Parathyroid adenoma (tissue), 2 donors: ENCODE data around the gene NTRK3.
"Not testable (repeated sequence)": the region's sequence is repeated elsewhere in the genome, so short reads cannot be mapped to it uniquely, and the experiment has no call there.

Experiments
- H2AFZ ChIP-seq: fragments of 300-600 bp; sonication (generic); one replicate; pipeline ENCODE4 v1.7.0; 2017; ENCODE audit warnings: antibody characterized with exemption, mild to moderate bottlenecking
- H3K27ac ChIP-seq: fragments of 300-600 bp; sonication (generic); one replicate; pipeline ENCODE4 v1.7.0; 2017
- H3K27me3 ChIP-seq: fragments of 300-600 bp; sonication (generic); one replicate; pipeline ENCODE4 v1.7.0; 2017; ENCODE audit warnings: low read length; ENCODE audit not compliant: control insufficient read depth, insufficient read depth
- H3K36me3 ChIP-seq: fragments of 300-600 bp; sonication (generic); one replicate; pipeline ENCODE4 v1.7.0; 2017; ENCODE audit warnings: low read length; ENCODE audit not compliant: control insufficient read depth, insufficient read depth
- H3K4me1 ChIP-seq: fragments of 300-600 bp; sonication (generic); one replicate; pipeline ENCODE4 v1.7.0; 2017; ENCODE audit warnings: control low read depth
- H3K4me2 ChIP-seq: fragments of 300-600 bp; sonication (generic); one replicate; pipeline ENCODE4 v1.7.0; 2017; ENCODE audit warnings: low read length
- H3K4me3 ChIP-seq: fragments of 300-600 bp; sonication (generic); one replicate; pipeline ENCODE4 v1.7.0; 2017; ENCODE audit warnings: low read depth, low read length
- H3K79me2 ChIP-seq: fragments of 300-600 bp; sonication (generic); one replicate; pipeline ENCODE4 v1.7.0; 2017; ENCODE audit warnings: control low read depth
- H3K9ac ChIP-seq: fragments of 300-600 bp; sonication (generic); one replicate; pipeline ENCODE4 v1.7.0; 2017; ENCODE audit warnings: mild to moderate bottlenecking
- H3K9me3 ChIP-seq: fragments of 300-600 bp; sonication (generic); one replicate; pipeline ENCODE4 v1.7.0; 2017; ENCODE audit warnings: low read length; ENCODE audit not compliant: control insufficient read depth
- TF ChIP-seq, protein P1 (sequence below): fragments of 300-600 bp; sonication (generic); IDR thresholded peaks from one replicate; pipeline ENCODE4 v1.7.0; 2017; ENCODE audit warnings: antibody characterized with exemption, mild to moderate bottlenecking
- donor health status: primary hyperparathyroidism.

Gene NTRK3

GRCh38 chr15:87846746-87847145 is 409.8 kb downstream of the NTRK3 start:
- Histone ChIP-seq H3K9ac (no peak overlapping the region), H3K4me1 (no peaks in the 10 kb centered on the region), H3K79me2 (no peaks in the 10 kb centered on the region), H3K4me3 (no peak overlapping the region), H3K27ac (no peak overlapping the region), H3K36me3 (no peaks in the 10 kb centered on the region), H3K4me2 (no peak overlapping the region), H2AFZ (no peak overlapping the region), H3K27me3 (no peaks in the 10 kb centered on the region), H3K9me3 (no peaks in the 10 kb centered on the region)
- TF ChIP-seq, protein P1, sequence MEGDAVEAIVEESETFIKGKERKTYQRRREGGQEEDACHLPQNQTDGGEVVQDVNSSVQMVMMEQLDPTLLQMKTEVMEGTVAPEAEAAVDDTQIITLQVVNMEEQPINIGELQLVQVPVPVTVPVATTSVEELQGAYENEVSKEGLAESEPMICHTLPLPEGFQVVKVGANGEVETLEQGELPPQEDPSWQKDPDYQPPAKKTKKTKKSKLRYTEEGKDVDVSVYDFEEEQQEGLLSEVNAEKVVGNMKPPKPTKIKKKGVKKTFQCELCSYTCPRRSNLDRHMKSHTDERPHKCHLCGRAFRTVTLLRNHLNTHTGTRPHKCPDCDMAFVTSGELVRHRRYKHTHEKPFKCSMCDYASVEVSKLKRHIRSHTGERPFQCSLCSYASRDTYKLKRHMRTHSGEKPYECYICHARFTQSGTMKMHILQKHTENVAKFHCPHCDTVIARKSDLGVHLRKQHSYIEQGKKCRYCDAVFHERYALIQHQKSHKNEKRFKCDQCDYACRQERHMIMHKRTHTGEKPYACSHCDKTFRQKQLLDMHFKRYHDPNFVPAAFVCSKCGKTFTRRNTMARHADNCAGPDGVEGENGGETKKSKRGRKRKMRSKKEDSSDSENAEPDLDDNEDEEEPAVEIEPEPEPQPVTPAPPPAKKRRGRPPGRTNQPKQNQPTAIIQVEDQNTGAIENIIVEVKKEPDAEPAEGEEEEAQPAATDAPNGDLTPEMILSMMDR, result no peak

DNA sequence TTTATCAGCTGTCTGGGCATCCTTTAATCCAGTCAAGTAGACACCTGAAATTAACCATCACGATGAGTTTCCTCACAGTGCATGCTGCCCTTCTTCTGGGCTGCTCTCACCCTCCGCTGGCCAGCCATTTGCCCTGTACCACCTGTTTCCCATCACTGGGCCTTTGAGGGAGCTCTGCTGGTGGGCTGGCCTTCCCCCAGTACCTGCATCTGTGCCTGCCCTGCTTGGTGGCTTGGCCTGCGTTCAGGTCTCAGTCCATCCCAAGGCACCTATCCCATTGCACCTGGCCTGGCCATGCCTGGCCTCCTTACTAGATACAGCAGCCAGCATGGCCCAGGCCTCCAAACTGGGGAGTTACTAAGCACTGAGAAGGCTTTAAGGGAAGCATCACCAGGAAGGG is 413.2 kb downstream of the NTRK3 start:
- Histone ChIP-seq H3K9me3 (no peaks in the 10 kb centered on the region), H3K4me3 (no peak overlapping the region), H3K36me3 (no peaks in the 10 kb centered on the region), H3K9ac (no peak overlapping the region), H3K4me2 (no peak overlapping the region), H2AFZ (no peak overlapping the region), H3K27ac (no peak overlapping the region), H3K79me2 (no peaks in the 10 kb centered on the region), H3K4me1 (no peaks in the 10 kb centered on the region), H3K27me3 (no peaks in the 10 kb centered on the region)
- TF ChIP-seq, protein P1, result no peak

GRCh38 chr15:87841426-87841998 is 415.0 kb downstream of the NTRK3 start:
- Histone ChIP-seq H3K27ac (no peak overlapping the region), H3K4me1 (no peaks in the 10 kb centered on the region), H3K4me2 (no peak overlapping the region), H3K4me3 (no peak overlapping the region), H3K9ac (no peak overlapping the region), H3K27me3 (no peaks in the 10 kb centered on the region), H3K9me3 (no peaks in the 10 kb centered on the region), H3K36me3 (no peaks in the 10 kb centered on the region), H2AFZ (no peak overlapping the region), H3K79me2 (no peaks in the 10 kb centered on the region)
- TF ChIP-seq, protein P1, result no peak

DNA sequence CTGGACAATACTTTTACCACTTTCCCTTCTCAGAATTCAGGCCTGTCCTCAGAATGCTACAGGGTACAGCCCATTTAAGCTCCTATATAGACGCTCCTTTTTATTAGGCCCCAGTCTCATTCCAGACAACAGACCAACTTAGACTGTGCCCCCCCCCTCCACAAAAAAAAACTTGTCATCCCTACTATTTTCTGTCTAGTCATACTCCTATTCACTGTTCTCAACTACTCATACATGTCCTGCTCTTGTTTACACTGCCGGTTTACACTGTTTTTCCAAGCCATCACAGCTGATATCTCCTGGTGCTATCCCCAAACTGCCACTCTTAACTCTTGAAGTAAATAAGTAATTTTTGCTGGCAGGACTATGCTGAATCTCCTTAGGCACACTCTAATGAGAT is 420.7 kb downstream of the NTRK3 start:
- H3K9me3 ChIP-seq, H3K4me1 ChIP-seq, H2AFZ ChIP-seq, H3K36me3 ChIP-seq, H3K27me3 ChIP-seq, H3K9ac ChIP-seq, H3K4me3 ChIP-seq, H3K4me2 ChIP-seq, H3K79me2 ChIP-seq, H3K27ac ChIP-seq: not testable (repeated sequence)

- H3K27ac ChIP-seq, H3K9me3 ChIP-seq, H2AFZ ChIP-seq, H3K4me3 ChIP-seq, H3K9ac ChIP-seq, H3K79me2 ChIP-seq, H3K36me3 ChIP-seq, H3K4me1 ChIP-seq, H3K27me3 ChIP-seq, H3K4me2 ChIP-seq: not testable (repeated sequence)
Observed at GRCh38 chr15:87833333-87833732, 423.2 kb downstream of the NTRK3 start.

DNA sequence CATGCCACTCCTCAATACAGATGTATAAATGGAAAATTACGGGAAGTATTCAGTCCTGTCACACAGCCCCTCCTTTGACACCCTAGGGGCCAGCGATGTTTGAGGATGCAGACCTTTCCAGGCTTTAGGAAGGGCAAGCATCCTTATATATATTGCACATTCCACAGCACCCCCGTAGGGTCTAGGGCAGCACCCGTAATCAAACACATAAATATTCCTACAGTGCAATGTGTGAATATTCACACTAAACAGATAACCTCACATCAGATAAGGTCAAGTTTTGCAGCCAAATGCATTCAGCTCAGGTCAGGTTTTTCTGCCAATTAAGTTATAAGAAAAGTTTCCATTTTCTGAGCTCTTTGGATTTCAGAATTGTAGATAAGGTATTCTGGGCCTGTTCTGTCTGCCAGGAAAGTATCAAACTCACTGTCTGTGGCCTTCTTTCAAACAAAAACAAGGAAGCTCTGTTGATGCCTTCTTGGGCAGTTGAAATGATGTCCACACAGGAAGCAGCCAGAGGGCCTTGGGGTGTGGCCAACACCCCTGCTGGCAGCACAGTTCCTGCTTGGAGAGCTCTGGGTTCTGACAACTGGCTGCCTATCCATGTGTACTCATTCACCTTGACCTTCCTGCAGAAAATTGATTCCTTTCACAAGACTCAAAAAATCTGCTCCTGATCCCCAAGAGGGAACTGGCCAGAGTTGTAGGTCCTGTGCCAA is 427.0 kb downstream of the NTRK3 start:
- no peak overlapping the region for H3K4me3 ChIP-seq
- H3K9ac ChIP-seq, result no peak overlapping the region
- no peaks in the 10 kb centered on the region for H3K27me3 ChIP-seq
- H3K9me3 ChIP-seq, result no peaks in the 10 kb centered on the region
- H3K27ac ChIP-seq, result no peak overlapping the region
- no peaks in the 10 kb centered on the region for H3K79me2 ChIP-seq
- TF ChIP-seq, protein P1, result no peak
- H3K4me1 ChIP-seq, result no peaks in the 10 kb centered on the region
- H3K4me2 ChIP-seq, result no peak overlapping the region
- no peak overlapping the region for H2AFZ ChIP-seq
- H3K36me3 ChIP-seq, result no peaks in the 10 kb centered on the region
